SK-N-SH (cell line): ENCODE measurements around the gene ABCA6. TPM values are rescaled to one million over a fixed set of nuclear protein-coding genes. Genes with fewer than 3 reads are reported as not detected.
"Not testable (repeated sequence)": the region's sequence is repeated elsewhere in the genome, so short reads cannot be mapped to it uniquely, and the experiment has no call there.

Experiments
- CTCF ChIA-PET: fragments of 300-600, 350-600 bp; formaldehyde crosslinking; extraction: SDS; loops from one replicate; lab custom pipeline; 2021; lab: Yijun Ruan, JAX
- POLR2A ChIA-PET: fragments of 350-600 bp; sonication (Branson Sonifier 250); formaldehyde crosslinking; extraction: SDS; loops from one replicate; lab custom pipeline; 2020; ENCODE audit warnings: antibody characterized with exemption, inconsistent platforms; lab: Yijun Ruan, JAX
- DNase-seq: peaks from one replicate; pipeline ENCODE4 v3.0.0; 2012
- H2AFZ ChIP-seq: fragments of 200-600 bp; sonication (generic); 2 replicates; pipeline ENCODE4 v1.8.1; 2016; ENCODE audit warnings: antibody characterized with exemption, mild to moderate bottlenecking, low read depth
- H3F3A ChIP-seq: fragments of 200-600 bp; sonication (generic); replicated peaks from 2 replicates; pipeline ENCODE3; 2016; ENCODE audit warnings: antibody characterized with exemption, mild to moderate bottlenecking; ENCODE audit not compliant: insufficient read depth
- H3K27ac ChIP-seq, 2 experiments: fragments of 200-500 bp in 1 of 2; fragments of 200-600 bp in 1 of 2; sonication (Bioruptor generic) in 1 of 2; sonication (generic), shearing (Covaris generic) in 1 of 2; 2 replicates each; pipeline versions ENCODE4 v1.5.1 to v1.6.1; 2014 to 2016; ENCODE audit warnings: low read depth in 2 of 2, inconsistent platforms in 1 of 2, low read length in 1 of 2, mild to moderate bottlenecking in 1 of 2, mixed read lengths in 1 of 2
- H3K27me3 ChIP-seq: fragments of 200-600 bp; sonication (generic), shearing (Covaris generic); 2 replicates; pipeline ENCODE4 v1.6.1; 2016; ENCODE audit warnings: mixed run types; ENCODE audit not compliant: insufficient read depth
- H3K36me3 ChIP-seq, 2 experiments: fragments of 200-500 bp in 1 of 2; fragments of 200-600 bp in 1 of 2; sonication (Bioruptor generic) in 1 of 2; sonication (generic) in 1 of 2; replicated peaks in 1 of 2; 2 replicates each; pipeline versions ENCODE3 to v1.5.1; 2014 to 2016; ENCODE audit warnings: low read length in 1 of 2, mild to moderate bottlenecking in 1 of 2; ENCODE audit not compliant: insufficient read depth in 2 of 2, control insufficient read depth in 1 of 2
- H3K4me1 ChIP-seq, 2 experiments: fragments of 200-500 bp in 1 of 2; fragments of 200-600 bp in 1 of 2; sonication (Bioruptor generic) in 1 of 2; sonication (generic), shearing (Covaris generic) in 1 of 2; 2 replicates each; pipeline versions ENCODE4 v1.5.1 to v1.6.1; 2014 to 2016; ENCODE audit warnings: low read depth in 1 of 2, low read length in 1 of 2, mixed run types in 1 of 2; ENCODE audit not compliant: insufficient read depth in 2 of 2, control insufficient read depth in 1 of 2
- H3K4me2 ChIP-seq: fragments of 200-600 bp; sonication (generic), shearing (Covaris generic); 2 replicates; pipeline ENCODE4 v1.6.1; 2017; ENCODE audit warnings: mixed run types
- H3K4me3 ChIP-seq, 2 experiments: fragments of 200-500 bp in 1 of 2; fragments of 200-600 bp in 1 of 2; sonication (Bioruptor generic) in 1 of 2; sonication (generic), shearing (Covaris generic) in 1 of 2; 2 replicates each; pipeline versions ENCODE4 v1.5.1 to v1.8.1; 2014 to 2016; ENCODE audit warnings: low read depth in 2 of 2, inconsistent platforms in 1 of 2, low read length in 1 of 2, mild to moderate bottlenecking in 1 of 2, mixed read lengths in 1 of 2, moderate library complexity in 1 of 2
- H3K79me2 ChIP-seq: fragments of 200-600 bp; sonication (generic); 2 replicates; pipeline ENCODE4 v1.8.1; 2017; ENCODE audit warnings: mild to moderate bottlenecking; ENCODE audit not compliant: insufficient read depth
- H3K9ac ChIP-seq: fragments of 200-600 bp; sonication (generic); 2 replicates; pipeline ENCODE4 v1.6.1; 2017; ENCODE audit warnings: mixed run types
- H3K9me2 ChIP-seq: fragments of 200-600 bp; sonication (generic); 2 replicates; pipeline ENCODE4 v1.6.1; 2017; ENCODE audit warnings: mixed run types
- H3K9me3 ChIP-seq: fragments of 200-600 bp; sonication (generic); 2 replicates; pipeline ENCODE4 v1.6.1; 2017; ENCODE audit warnings: mixed run types, mild to moderate bottlenecking, moderate library complexity
- H4K20me1 ChIP-seq: fragments of 200-600 bp; sonication (generic); 2 replicates; pipeline ENCODE4 v1.6.1; 2017; ENCODE audit warnings: mild to moderate bottlenecking, mixed run types; ENCODE audit not compliant: insufficient read depth
- EZH2phosphoT487 ChIP-seq: fragments of 200-600 bp; sonication (generic); IDR thresholded peaks from 2 replicates; pipeline ENCODE4 v1.6.1; 2017; ENCODE audit warnings: low read depth, mixed run types, mild to moderate bottlenecking, antibody characterized with exemption, moderate library complexity, borderline replicate concordance
- FOXJ3 ChIP-seq: sonication (generic); formaldehyde crosslinking; IDR thresholded peaks from 2 replicates; pipeline ENCODE4 v1.5.1; 2020; ENCODE audit warnings: mild to moderate bottlenecking, missing genetic modification reagents
- FOXM1 ChIP-seq: IDR thresholded peaks from 2 replicates; pipeline ENCODE4 v1.4.0; 2012; ENCODE audit warnings: low read depth, mild to moderate bottlenecking
- GABPA ChIP-seq: IDR thresholded peaks from 2 replicates; pipeline ENCODE4 v1.4.0; 2012; ENCODE audit warnings: low read depth, mild to moderate bottlenecking
- MEF2A ChIP-seq: IDR thresholded peaks from 2 replicates; pipeline ENCODE4 v1.4.0; 2012; ENCODE audit warnings: low read depth, borderline replicate concordance
- NFIC ChIP-seq: IDR thresholded peaks from 2 replicates; pipeline ENCODE4 v1.4.0; 2012; ENCODE audit warnings: borderline replicate concordance
- NRF1 ChIP-seq: IDR thresholded peaks from 2 replicates; pipeline ENCODE4 v1.6.1; 2012; ENCODE audit warnings: low read depth, mild to moderate bottlenecking, low read length
- POLR2AphosphoS5 ChIP-seq: IDR thresholded peaks from 2 replicates; pipeline ENCODE4 v1.6.1; 2012; ENCODE audit warnings: low read depth, low read length
- TAF1 ChIP-seq: IDR thresholded peaks from 2 replicates; pipeline ENCODE4 v1.6.1; 2012; ENCODE audit warnings: low read depth, mild to moderate bottlenecking, low read length, moderate library complexity, borderline replicate concordance
- USF2 ChIP-seq: fragments of 150-350 bp; IDR thresholded peaks from 2 replicates; pipeline ENCODE4 v1.6.1; 2017; ENCODE audit warnings: antibody characterized with exemption, low read length, low read depth, borderline replicate concordance
- polyA plus RNA-seq, 3 experiments: library from polyadenylated mRNA; depleted of rRNA; stranded (reverse); fragments of >200 nt; gene quantifications; 2 replicates each; pipeline ENCODE4 v1.2.3, GENCODE V29; 2012
- TF ChIP-seq, protein P1 (sequence below): IDR thresholded peaks from 2 replicates; pipeline ENCODE4 v1.4.0; 2012; ENCODE audit warnings: low read depth, borderline replicate concordance
- TF ChIP-seq, protein P2 (sequence below): fragments of 200-600 bp; sonication (generic); IDR thresholded peaks from 2 replicates; pipeline ENCODE4 v1.6.1; 2017; ENCODE audit warnings: antibody characterized with exemption, mild to moderate bottlenecking, moderate library complexity
- TF ChIP-seq, protein P3 (sequence below): IDR thresholded peaks from 2 replicates; pipeline ENCODE4; 2012

ABCA6 gene
- polyA plus RNA-seq, 1 of the 3 experiments (the other 2 are of a cell fraction) = 0.15 TPM

- TF ChIP-seq, protein P1, sequence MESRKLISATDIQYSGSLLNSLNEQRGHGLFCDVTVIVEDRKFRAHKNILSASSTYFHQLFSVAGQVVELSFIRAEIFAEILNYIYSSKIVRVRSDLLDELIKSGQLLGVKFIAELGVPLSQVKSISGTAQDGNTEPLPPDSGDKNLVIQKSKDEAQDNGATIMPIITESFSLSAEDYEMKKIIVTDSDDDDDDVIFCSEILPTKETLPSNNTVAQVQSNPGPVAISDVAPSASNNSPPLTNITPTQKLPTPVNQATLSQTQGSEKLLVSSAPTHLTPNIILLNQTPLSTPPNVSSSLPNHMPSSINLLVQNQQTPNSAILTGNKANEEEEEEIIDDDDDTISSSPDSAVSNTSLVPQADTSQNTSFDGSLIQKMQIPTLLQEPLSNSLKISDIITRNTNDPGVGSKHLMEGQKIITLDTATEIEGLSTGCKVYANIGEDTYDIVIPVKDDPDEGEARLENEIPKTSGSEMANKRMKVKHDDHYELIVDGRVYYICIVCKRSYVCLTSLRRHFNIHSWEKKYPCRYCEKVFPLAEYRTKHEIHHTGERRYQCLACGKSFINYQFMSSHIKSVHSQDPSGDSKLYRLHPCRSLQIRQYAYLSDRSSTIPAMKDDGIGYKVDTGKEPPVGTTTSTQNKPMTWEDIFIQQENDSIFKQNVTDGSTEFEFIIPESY = no peak
- TF ChIP-seq TAF1 = no peak
- TF ChIP-seq NFIC = no peak
- no peak for TF ChIP-seq GABPA
Observed at GRCh38 chr17:69078864-69079263, 62.8 kb downstream of the ABCA6 start (continued).

GRCh38 chr17:69075823-69076222 lies 65.9 kb downstream of the ABCA6 start:
- no peak for DNase-seq

DNA sequence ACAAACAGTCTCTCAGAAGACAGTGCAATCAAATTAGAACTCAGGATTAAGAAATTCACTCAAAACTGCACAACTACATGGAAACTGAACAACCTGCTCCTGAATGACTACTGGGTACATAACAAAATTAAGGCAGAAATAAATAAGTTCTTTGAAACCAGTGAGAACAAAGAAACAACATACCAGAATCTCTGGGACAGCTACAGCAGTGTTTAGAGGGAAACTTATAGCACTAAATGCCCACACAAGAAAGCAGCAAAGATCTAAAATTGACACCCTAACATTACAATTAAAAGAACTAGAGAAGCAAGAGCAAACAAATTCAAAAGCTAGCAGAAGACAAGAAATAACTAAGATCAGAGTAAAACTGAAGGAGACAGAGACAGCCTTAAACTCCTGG lies 68.3 kb downstream of the ABCA6 start:
- not testable (repeated sequence) for H3F3A ChIP-seq, H3K36me3 ChIP-seq

More at GRCh38 chr17:69075823-69076222, 65.9 kb downstream of the ABCA6 start:
- Histone ChIP-seq H3K36me3 (no peaks in the 10 kb centered on the region), H4K20me1 (no peaks in the 10 kb centered on the region), H3K79me2 (no peaks in the 10 kb centered on the region), H3K9ac (no peak overlapping the region), H3K4me2 (no peak overlapping the region), H3K27me3 (no peaks in the 10 kb centered on the region), H3K27ac (no peak overlapping the region), H3K4me3 (no peak overlapping the region), H3K4me1 (no peaks in the 10 kb centered on the region), H3K9me2 (no peaks in the 10 kb centered on the region), H3K9me3 (no peaks in the 10 kb centered on the region), H3F3A (no peaks in the 10 kb centered on the region), H2AFZ (no peak overlapping the region)
- TF ChIP-seq USF2 (no peak), GABPA (no peak), NFIC (no peak), MEF2A (no peak), FOXM1 (no peak), FOXJ3 (CRISPR knock-in tag) (no peak), POLR2AphosphoS5 (no peak), EZH2phosphoT487 (no peak), NRF1 (no peak)
- TF ChIP-seq, protein P2, sequence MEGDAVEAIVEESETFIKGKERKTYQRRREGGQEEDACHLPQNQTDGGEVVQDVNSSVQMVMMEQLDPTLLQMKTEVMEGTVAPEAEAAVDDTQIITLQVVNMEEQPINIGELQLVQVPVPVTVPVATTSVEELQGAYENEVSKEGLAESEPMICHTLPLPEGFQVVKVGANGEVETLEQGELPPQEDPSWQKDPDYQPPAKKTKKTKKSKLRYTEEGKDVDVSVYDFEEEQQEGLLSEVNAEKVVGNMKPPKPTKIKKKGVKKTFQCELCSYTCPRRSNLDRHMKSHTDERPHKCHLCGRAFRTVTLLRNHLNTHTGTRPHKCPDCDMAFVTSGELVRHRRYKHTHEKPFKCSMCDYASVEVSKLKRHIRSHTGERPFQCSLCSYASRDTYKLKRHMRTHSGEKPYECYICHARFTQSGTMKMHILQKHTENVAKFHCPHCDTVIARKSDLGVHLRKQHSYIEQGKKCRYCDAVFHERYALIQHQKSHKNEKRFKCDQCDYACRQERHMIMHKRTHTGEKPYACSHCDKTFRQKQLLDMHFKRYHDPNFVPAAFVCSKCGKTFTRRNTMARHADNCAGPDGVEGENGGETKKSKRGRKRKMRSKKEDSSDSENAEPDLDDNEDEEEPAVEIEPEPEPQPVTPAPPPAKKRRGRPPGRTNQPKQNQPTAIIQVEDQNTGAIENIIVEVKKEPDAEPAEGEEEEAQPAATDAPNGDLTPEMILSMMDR = no peak
- TF ChIP-seq, protein P1 = no peak
- TF ChIP-seq, protein P3, sequence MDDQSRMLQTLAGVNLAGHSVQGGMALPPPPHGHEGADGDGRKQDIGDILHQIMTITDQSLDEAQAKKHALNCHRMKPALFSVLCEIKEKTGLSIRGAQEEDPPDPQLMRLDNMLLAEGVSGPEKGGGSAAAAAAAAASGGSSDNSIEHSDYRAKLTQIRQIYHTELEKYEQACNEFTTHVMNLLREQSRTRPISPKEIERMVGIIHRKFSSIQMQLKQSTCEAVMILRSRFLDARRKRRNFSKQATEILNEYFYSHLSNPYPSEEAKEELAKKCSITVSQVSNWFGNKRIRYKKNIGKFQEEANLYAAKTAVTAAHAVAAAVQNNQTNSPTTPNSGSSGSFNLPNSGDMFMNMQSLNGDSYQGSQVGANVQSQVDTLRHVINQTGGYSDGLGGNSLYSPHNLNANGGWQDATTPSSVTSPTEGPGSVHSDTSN = no peak
- ChIA-PET POLR2A (no interaction called here), CTCF (no interaction called here)

More for the DNA sequence above, 68.3 kb downstream of the ABCA6 start:
- H2AFZ ChIP-seq, H3K4me3 ChIP-seq, H3K9me3 ChIP-seq, H3K9me2 ChIP-seq, H3K79me2 ChIP-seq, H4K20me1 ChIP-seq, H3K4me2 ChIP-seq, POLR2A ChIA-PET, DNase-seq, H3K9ac ChIP-seq, H3K4me1 ChIP-seq, H3K27ac ChIP-seq, H3K27me3 ChIP-seq: not testable (repeated sequence)
- CTCF ChIA-PET = interaction anchor here (0.8 kb wide), 1 partner anchor 10 kb away, joined by 5 read pairs; no protein-coding TSS in a partner anchor
